GM12864 (cell line): Measurements from ENCODE around the gene C6.
"Not testable (repeated sequence)": the region's sequence is repeated elsewhere in the genome, so short reads cannot be mapped to it uniquely, and the experiment has no call there.

Experiments used
- DNase-seq: peaks from one replicate; pipeline ENCODE4 v3.0.0-alpha.2; 2011; ENCODE audit warnings: low read depth
- H3K4me3 ChIP-seq: 2 replicates; pipeline ENCODE4 v1.5.1; 2011; ENCODE audit warnings: mild to moderate bottlenecking, low read depth, low read length, control low read depth
- CTCF ChIP-seq: IDR thresholded peaks from 2 replicates; pipeline ENCODE4 v1.5.1; 2011; ENCODE audit warnings: low read depth, mild to moderate bottlenecking, moderate library complexity, low read length, control low read depth, inconsistent platforms; ENCODE audit errors: missing control alignments

C6 gene

GRCh38 chr5:41193456-41194205 lies 19.7 kb downstream of the C6 start:
- DNase-seq = no peak
- no peak overlapping the region for H3K4me3 ChIP-seq
- no peak for TF ChIP-seq CTCF

- H3K4me3 ChIP-seq = no peak overlapping the region
Observed at GRCh38 chr5:41191249-41191648, 22.1 kb downstream of the C6 start.

GRCh38 chr5:41186143-41186542 lies 27.2 kb downstream of the C6 start:
- H3K4me3 ChIP-seq = no peak overlapping the region
- TF ChIP-seq CTCF = no peak
- DNase-seq = no peak

More at GRCh38 chr5:41191249-41191648, 22.1 kb downstream of the C6 start:
- no peak for TF ChIP-seq CTCF
- no peak for DNase-seq

- H3K4me3 ChIP-seq, DNase-seq: not testable (repeated sequence)
Observed at GRCh38 chr5:41183331-41183730, 30.0 kb downstream of the C6 start.

- no peak for TF ChIP-seq CTCF
- DNase-seq = no peak
- H3K4me3 ChIP-seq = no peak overlapping the region
Observed at GRCh38 chr5:41182666-41183065, 30.7 kb downstream of the C6 start.

GRCh38 chr5:41181691-41182564 lies 31.4 kb downstream of the C6 start:
- no peak for DNase-seq
- H3K4me3 ChIP-seq = no peak overlapping the region
- no peak for TF ChIP-seq CTCF

- no peak for TF ChIP-seq CTCF
- DNase-seq = no peak
- H3K4me3 ChIP-seq = no peak overlapping the region
Observed at GRCh38 chr5:41176952-41177351, 36.4 kb downstream of the C6 start.
